Gastroesophageal sphincter (tissue), 3 donors: Measurements from ENCODE around the gene NLRP1.

Experiments
- CTCF ChIP-seq, 4 experiments: fragments of 200-600 bp in 2 of 4; fragments of 450-650 bp in 2 of 4; sonication (generic) in 1 of 4; IDR thresholded peaks; one replicate each; pipeline ENCODE4 v1.5.1; 2017 to 2019; ENCODE audit warnings: antibody characterized with exemption in 4 of 4, mild to moderate bottlenecking in 2 of 4, moderate library complexity in 2 of 4
- EP300 ChIP-seq: sonication (generic); formaldehyde crosslinking; IDR thresholded peaks from one replicate; pipeline ENCODE4 v1.6.1; 2017; ENCODE audit warnings: antibody characterized with exemption, mild to moderate bottlenecking
- POLR2A ChIP-seq, 2 donors: fragments of 450-650 bp; IDR thresholded peaks; one replicate each; pipeline ENCODE4 v1.6.1; 2017; ENCODE audit warnings: antibody characterized with exemption in 2 of 2, mild to moderate bottlenecking in 2 of 2, moderate library complexity in 1 of 2
- POLR2AphosphoS5 ChIP-seq: sonication (generic); formaldehyde crosslinking; IDR thresholded peaks from one replicate; pipeline ENCODE4 v1.6.1; 2017; ENCODE audit warnings: antibody characterized with exemption

- no peak for TF ChIP-seq CTCF (IDR thresholded peaks at IDR 0.05)
- no peak for TF ChIP-seq EP300
- TF ChIP-seq POLR2A (IDR thresholded peaks at IDR 0.05) = no peak
- TF ChIP-seq POLR2AphosphoS5 = no peak
Measured at GRCh38 chr17:5513628-5514027, 70.7 kb downstream of the NLRP1 start.
